Ascending aorta (tissue), 2 donors: ENCODE measurements around the gene MAML3. TPM values are rescaled to one million over a fixed set of nuclear protein-coding genes. Genes with fewer than 3 reads are reported as not detected.

ENCODE experiments used
- DNase-seq, 2 donors: peaks; one replicate each; pipeline ENCODE4 v3.0.0-alpha.2; 2019; ENCODE audit warnings: low spot score in 2 of 2
- H3K27ac ChIP-seq, 2 donors: fragments of 200-600 bp; sonication (generic); one replicate each; pipeline ENCODE4 v1.5.1; 2016 to 2017; ENCODE audit warnings: mild to moderate bottlenecking in 1 of 2
- H3K27me3 ChIP-seq: fragments of 200-600 bp; sonication (generic); one replicate; pipeline ENCODE4 v1.5.1; 2017
- H3K36me3 ChIP-seq, 2 donors: fragments of 200-600 bp; sonication (generic); one replicate each; pipeline ENCODE4 v1.5.1; 2016
- H3K4me1 ChIP-seq, 2 donors: fragments of 200-600 bp; sonication (generic); one replicate each; pipeline ENCODE4 v1.5.1; 2016 to 2017; ENCODE audit warnings: mild to moderate bottlenecking in 1 of 2
- H3K4me3 ChIP-seq, 2 donors: fragments of 200-600 bp; sonication (generic); one replicate each; pipeline ENCODE4 v1.5.1; 2016 to 2017; ENCODE audit warnings: mild to moderate bottlenecking in 1 of 2
- H3K9me3 ChIP-seq, 2 donors: fragments of 200-600 bp; sonication (generic); one replicate each; pipeline ENCODE4 v1.5.1; 2016
- intact Hi-C: fragments of 100-400 bp; cut with DNase I; formaldehyde crosslinking; loops from one replicate; pipeline ENCODE4 v1.15.1; 2023
- total RNA-seq: library from RNA; depleted of rRNA; stranded (reverse); fragments of >200 nt; gene quantifications from one replicate; pipeline ENCODE4 v1.1.0, GENCODE V29; 2016
- TF ChIP-seq, protein P1 (sequence below), 3 experiments: fragments of 200-600 bp in 2 of 3; fragments of 450-650 bp in 1 of 3; sonication (generic) in 2 of 3; IDR thresholded peaks; one replicate each; pipeline ENCODE4 v1.5.1; 2016 to 2019; ENCODE audit warnings: antibody characterized with exemption in 3 of 3, mild to moderate bottlenecking in 1 of 3, moderate library complexity in 1 of 3

Gene MAML3
- total RNA-seq, 1 donor from 2014 or later, result 4.7 TPM

DNA sequence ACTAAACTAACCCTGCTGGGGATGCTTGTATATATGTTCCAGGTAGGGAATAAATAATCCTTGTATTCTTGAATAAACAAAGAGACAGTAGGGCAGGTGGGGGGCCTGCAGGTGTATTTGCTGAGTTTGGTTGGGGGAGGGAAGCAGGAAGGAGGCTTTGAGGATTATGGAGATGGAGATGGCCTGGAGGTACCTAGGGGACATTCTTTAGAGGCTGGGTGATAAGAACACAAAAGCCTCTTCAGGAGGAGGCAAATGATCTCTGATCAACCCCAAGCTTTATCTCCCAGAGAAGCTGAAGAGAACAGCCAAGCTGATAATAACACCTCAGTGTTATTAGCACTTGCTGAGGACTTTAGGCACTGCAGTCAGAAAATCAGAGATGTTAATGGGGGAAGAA lies 300.7 kb downstream of the MAML3 start:
- Histone ChIP-seq H3K36me3 (no peaks in the 10 kb centered on the region), H3K27me3 (no peaks in the 10 kb centered on the region), H3K4me3 (no peak overlapping the region), H3K27ac (no peak overlapping the region), H3K9me3 (no peaks in the 10 kb centered on the region), H3K4me1 (no peaks in the 10 kb centered on the region)
- TF ChIP-seq, protein P1, sequence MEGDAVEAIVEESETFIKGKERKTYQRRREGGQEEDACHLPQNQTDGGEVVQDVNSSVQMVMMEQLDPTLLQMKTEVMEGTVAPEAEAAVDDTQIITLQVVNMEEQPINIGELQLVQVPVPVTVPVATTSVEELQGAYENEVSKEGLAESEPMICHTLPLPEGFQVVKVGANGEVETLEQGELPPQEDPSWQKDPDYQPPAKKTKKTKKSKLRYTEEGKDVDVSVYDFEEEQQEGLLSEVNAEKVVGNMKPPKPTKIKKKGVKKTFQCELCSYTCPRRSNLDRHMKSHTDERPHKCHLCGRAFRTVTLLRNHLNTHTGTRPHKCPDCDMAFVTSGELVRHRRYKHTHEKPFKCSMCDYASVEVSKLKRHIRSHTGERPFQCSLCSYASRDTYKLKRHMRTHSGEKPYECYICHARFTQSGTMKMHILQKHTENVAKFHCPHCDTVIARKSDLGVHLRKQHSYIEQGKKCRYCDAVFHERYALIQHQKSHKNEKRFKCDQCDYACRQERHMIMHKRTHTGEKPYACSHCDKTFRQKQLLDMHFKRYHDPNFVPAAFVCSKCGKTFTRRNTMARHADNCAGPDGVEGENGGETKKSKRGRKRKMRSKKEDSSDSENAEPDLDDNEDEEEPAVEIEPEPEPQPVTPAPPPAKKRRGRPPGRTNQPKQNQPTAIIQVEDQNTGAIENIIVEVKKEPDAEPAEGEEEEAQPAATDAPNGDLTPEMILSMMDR (IDR thresholded peaks at IDR 0.05), result no peak
- intact Hi-C loops, result no loop called here
- DNase-seq, result no peak

DNA sequence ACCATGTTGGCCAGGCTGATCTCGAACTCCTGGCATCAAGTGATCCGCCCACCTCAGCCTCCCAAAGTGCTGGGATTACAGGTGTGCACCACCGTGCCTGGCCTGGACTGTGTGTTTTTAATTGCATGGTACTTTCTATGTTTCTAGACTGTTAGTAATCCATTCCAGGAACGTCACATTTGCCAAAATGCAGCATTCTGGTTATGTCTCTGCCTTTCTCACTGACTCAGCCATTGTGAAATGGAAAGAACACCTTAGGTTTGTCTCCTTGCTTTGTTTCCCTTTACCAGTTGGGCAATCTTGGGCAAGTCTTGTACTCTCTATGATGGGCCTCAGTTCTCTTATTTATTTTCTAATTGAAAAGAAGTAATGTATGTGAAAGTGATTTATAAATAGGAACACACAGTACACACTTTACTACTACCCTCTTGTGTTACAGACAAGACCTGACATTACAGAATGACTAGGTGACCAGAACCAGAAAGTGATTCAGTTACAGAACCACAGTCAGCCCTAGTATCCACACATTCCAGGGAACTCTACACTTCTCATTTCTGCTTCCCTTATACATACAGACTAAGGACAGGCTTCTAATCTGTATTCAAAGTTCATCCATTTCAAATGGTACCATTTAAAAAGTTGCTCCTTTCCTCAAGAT lies 301.2 kb downstream of the MAML3 start:
- Histone ChIP-seq H3K9me3 (no peaks in the 10 kb centered on the region), H3K4me3 (no peak overlapping the region), H3K36me3 (no peaks in the 10 kb centered on the region), H3K27ac (no peak overlapping the region), H3K4me1 (no peaks in the 10 kb centered on the region), H3K27me3 (no peaks in the 10 kb centered on the region)
- no peak for DNase-seq
- TF ChIP-seq, protein P1 (IDR thresholded peaks at IDR 0.05), result no peak
- intact Hi-C loops, result no loop called here

DNA sequence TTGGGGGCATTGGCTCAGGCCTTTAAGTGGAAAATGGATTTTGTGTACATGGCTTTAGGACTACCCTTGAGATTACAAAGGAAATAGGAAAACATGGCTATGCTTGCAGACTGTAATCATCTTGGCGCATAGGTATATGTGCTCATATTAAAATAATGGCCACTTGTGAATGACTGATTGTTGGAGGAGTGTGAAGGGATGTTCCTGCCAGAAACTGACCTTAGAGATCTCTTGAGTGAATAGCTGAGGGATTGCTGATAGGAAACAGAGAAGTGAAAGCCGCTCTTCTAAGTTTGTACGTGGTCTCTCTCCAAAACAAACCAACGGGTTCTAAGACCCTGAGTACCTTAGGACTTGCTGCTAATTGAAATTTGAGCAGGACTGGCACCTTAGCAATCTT lies 302.3 kb downstream of the MAML3 start:
- Histone ChIP-seq H3K4me1 (no peaks in the 10 kb centered on the region), H3K4me3 (no peak overlapping the region), H3K27ac (no peak overlapping the region), H3K36me3 (no peaks in the 10 kb centered on the region), H3K27me3 (no peaks in the 10 kb centered on the region), H3K9me3 (no peaks in the 10 kb centered on the region)
- intact Hi-C loops, result no loop called here
- TF ChIP-seq, protein P1 (IDR thresholded peaks at IDR 0.05), result no peak
- no peak for DNase-seq

DNA sequence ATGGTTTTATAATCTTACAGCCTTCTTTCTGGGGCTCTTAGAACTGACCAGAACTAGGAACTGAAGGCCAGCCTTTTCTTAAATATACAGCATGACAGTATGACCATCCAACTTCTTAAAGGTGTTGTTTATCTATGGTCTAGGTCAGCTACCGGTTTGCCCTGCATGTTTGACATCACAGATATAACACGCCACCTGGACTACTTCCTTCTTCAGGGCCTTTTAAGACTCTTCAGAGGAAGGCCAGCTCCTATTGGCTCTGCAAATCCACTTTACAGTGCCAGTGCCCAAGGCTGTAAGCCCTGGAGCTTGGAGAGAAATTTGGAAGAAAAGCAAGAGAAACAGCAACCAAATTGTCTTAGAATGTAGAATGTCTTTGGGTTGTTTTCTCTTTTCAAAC lies 302.9 kb downstream of the MAML3 start:
- intact Hi-C loops, result no loop called here
- Histone ChIP-seq H3K9me3 (no peaks in the 10 kb centered on the region), H3K27me3 (no peaks in the 10 kb centered on the region), H3K36me3 (no peaks in the 10 kb centered on the region), H3K27ac (no peak overlapping the region), H3K4me3 (no peak overlapping the region), H3K4me1 (no peaks in the 10 kb centered on the region)
- DNase-seq, result no peak
- TF ChIP-seq, protein P1 (IDR thresholded peaks at IDR 0.05), result no peak

DNA sequence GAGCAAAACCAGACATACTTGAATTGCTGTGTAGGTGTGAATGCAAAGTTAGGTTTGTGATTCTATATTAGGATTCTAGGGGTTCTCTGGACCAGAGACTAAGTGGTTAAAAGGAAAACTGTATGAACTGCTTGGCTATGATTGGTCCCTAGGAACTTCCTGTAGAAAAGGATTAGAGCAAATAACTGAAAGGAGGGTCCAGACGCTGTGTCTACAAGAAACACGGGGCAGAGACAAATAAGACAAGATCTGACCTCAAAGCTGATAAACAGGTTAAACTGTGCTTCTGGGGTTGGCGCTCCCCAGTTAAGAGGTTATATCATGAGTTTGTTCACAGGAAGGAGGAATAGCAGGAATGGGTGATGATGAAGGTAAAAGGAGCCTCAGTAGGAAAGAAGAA lies 304.8 kb downstream of the MAML3 start:
- no peaks in the 10 kb centered on the region for H3K4me1 ChIP-seq
- H3K27me3 ChIP-seq, result no peaks in the 10 kb centered on the region
- DNase-seq, result no peak
- H3K4me3 ChIP-seq, result no peak overlapping the region
- H3K27ac ChIP-seq, result no peak overlapping the region
- intact Hi-C loops, result no loop called here
- H3K9me3 ChIP-seq, result no peaks in the 10 kb centered on the region
- TF ChIP-seq, protein P1 (IDR thresholded peaks at IDR 0.05), result no peak
- H3K36me3 ChIP-seq, result no peaks in the 10 kb centered on the region

DNA sequence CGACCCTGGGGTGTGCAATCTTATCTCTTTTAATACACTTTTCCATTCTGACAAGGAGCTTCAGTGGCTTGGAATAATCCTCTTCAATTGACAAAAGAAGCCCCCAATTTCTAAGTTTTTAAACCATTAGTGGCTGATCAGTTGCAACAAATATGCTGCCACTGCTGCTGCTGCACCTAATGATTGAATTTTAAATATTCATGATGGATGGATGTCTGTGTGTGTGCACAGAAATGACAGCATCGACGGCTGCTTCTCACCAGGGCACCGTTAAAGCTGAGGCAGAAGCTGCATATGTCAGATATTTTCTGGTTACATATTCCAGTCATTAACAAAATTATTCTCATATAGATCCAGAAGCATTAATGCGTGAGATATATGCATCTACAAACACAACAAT lies 306.0 kb downstream of the MAML3 start:
- Histone ChIP-seq H3K4me3 (no peak overlapping the region), H3K9me3 (no peaks in the 10 kb centered on the region), H3K27ac (no peak overlapping the region), H3K27me3 (no peaks in the 10 kb centered on the region), H3K4me1 (no peaks in the 10 kb centered on the region), H3K36me3 (no peaks in the 10 kb centered on the region)
- TF ChIP-seq, protein P1 (IDR thresholded peaks at IDR 0.05), result no peak
- DNase-seq, result no peak
- intact Hi-C loops, result no loop called here
